GM12878 (cell line): ENCODE results near the gene P4HA2. TPM values are rescaled to one million over a fixed set of nuclear protein-coding genes. Genes with fewer than 3 reads are reported as not detected.
A peak's percentile ranks its signal among the peaks of the same experiment; 100 is the strongest.

Experiments used
- ATAC-seq: fragments of 200-7000 bp; cut with Tn5 transposase; 3 replicates; pipeline ENCODE4 v1.9.1; 2020; ENCODE audit warnings: mild to moderate bottlenecking, moderate library complexity
- BruUV-seq: library from RNA; stranded (reverse); fragments of 400-500 nt; replicated peaks from 2 replicates; lab custom pipeline; 2021; lab: Mats Ljungman, UMichigan
- CTCF ChIA-PET: fragments of 300-600 bp; sonication (Branson Sonifier 250); formaldehyde crosslinking; extraction: SDS; loops from one replicate; lab custom pipeline; 2021; ENCODE audit warnings: inconsistent platforms; lab: Yijun Ruan, JAX
- POLR2A ChIA-PET: fragments of 350-600 bp; formaldehyde crosslinking; extraction: SDS; loops from one replicate; lab custom pipeline; 2021; ENCODE audit warnings: inconsistent platforms; lab: Charles Lee
- RAD21 ChIA-PET: fragments of 300-600 bp; sonication (Branson Sonifier 250); formaldehyde crosslinking; loops from one replicate; lab custom pipeline; 2023; ENCODE audit warnings: antibody characterized with exemption; ENCODE audit not compliant: unreplicated experiment; lab: Charles Lee
- SMC1A ChIA-PET: fragments of 300-600 bp; sonication (Branson Sonifier 250); formaldehyde crosslinking; loops from one replicate; lab custom pipeline; 2023; ENCODE audit not compliant: unreplicated experiment, uncharacterized antibody; lab: Charles Lee
- DNase-seq: peaks from one replicate; pipeline ENCODE4 v3.0.0-alpha.2; 2011; ENCODE audit warnings: low read depth, low spot score
- FAIRE-seq: peaks from 3 replicates; lab custom pipeline; 2011; peaks lifted over from hg19 to GRCh38; lab: Jason Lieb, UNC
- H2AFZ ChIP-seq: 2 replicates; pipeline ENCODE4 v1.6.0; 2011; ENCODE audit warnings: low read depth, low read length, control low read depth; ENCODE audit not compliant: control insufficient read depth
- H3K27ac ChIP-seq: 2 replicates; pipeline ENCODE4 v1.5.1; 2011; ENCODE audit warnings: control low read depth; ENCODE audit not compliant: control insufficient read depth, insufficient read depth
- H3K27me3 ChIP-seq, 2 experiments: replicated peaks in 1 of 2; 2 replicates each; pipeline versions ENCODE4 v1.6.0 to v1.6.1; 2011; ENCODE audit warnings: low read length in 1 of 2; ENCODE audit not compliant: control insufficient read depth in 2 of 2, insufficient read depth in 2 of 2
- H3K36me3 ChIP-seq, 2 experiments: 2 replicates each; pipeline ENCODE4 v1.5.1; 2011; ENCODE audit warnings: low read length in 1 of 2; ENCODE audit not compliant: control insufficient read depth in 2 of 2, insufficient read depth in 2 of 2
- H3K4me1 ChIP-seq: 2 replicates; pipeline ENCODE4 v1.6.1; 2011; ENCODE audit warnings: mild to moderate bottlenecking, low read length, moderate library complexity, mixed read lengths; ENCODE audit not compliant: control insufficient read depth, insufficient read depth
- H3K4me2 ChIP-seq: 2 replicates; pipeline ENCODE4 v1.6.0; 2011; ENCODE audit warnings: control low read depth; ENCODE audit not compliant: control insufficient read depth, insufficient read depth
- H3K4me3 ChIP-seq: fragments of 200-600 bp; sonication (generic); 2 replicates; pipeline ENCODE4 v1.5.1; 2016
- H3K79me2 ChIP-seq: 2 replicates; pipeline ENCODE4 v1.6.0; 2011; ENCODE audit warnings: low read length; ENCODE audit not compliant: control insufficient read depth, insufficient read depth
- H3K9ac ChIP-seq: 2 replicates; pipeline ENCODE4 v1.8.0; 2011; ENCODE audit warnings: low read length, control low read depth, mixed read lengths; ENCODE audit not compliant: control insufficient read depth, insufficient read depth
- H3K9me3 ChIP-seq: replicated peaks from 3 replicates; pipeline ENCODE4 v1.5.1; 2011; ENCODE audit warnings: mild to moderate bottlenecking, low read length; ENCODE audit not compliant: control insufficient read depth, insufficient read depth
- H4K20me1 ChIP-seq: 2 replicates; pipeline ENCODE4 v1.6.0; 2011; ENCODE audit not compliant: control insufficient read depth, insufficient read depth
- CBX5 ChIP-seq: sonication (generic); IDR thresholded peaks from 2 replicates; pipeline ENCODE4 v1.6.1; 2016; ENCODE audit warnings: low read depth, moderate library complexity, mild to moderate bottlenecking, inconsistent platforms
- ZBTB33 ChIP-seq: fragments of 450-650 bp; IDR thresholded peaks from 2 replicates; pipeline ENCODE4 v1.6.1; 2017; ENCODE audit warnings: mild to moderate bottlenecking
- WGBS: methylation state at CpG from one replicate; pipeline ENCODE4 v1.1.6; 2016; ENCODE audit warnings: low lambda C conversion rate; ENCODE audit not compliant: insufficient replicate concordance, insufficient coverage; ENCODE audit errors: missing lambda C conversion rate; 5-methylcytosine and 5-hydroxymethylcytosine counted together
- in situ Hi-C: fragments of 300-500 bp; cut with MboI; formaldehyde crosslinking; loops from 9 replicates; pipeline ENCODE4 v1.14.3; 2018; ENCODE audit warnings: mixed read lengths
- intact Hi-C: fragments of 100-400 bp; cut with micrococcal nuclease; formaldehyde crosslinking; loops from one replicate; pipeline ENCODE4 v1.14.2; 2022; ENCODE audit not compliant: unreplicated experiment
- polyA plus RNA-seq, 11 experiments: library from polyadenylated mRNA; depleted of rRNA in 4 of 11; unstranded in 6 of 11; stranded (reverse) in 5 of 11; fragments of >200 nt; fragmentation: Nextera tagmentation in 4 of 11; fragmentation: Illumina TruSeq in 1 of 11; extraction: Ambion mirVana in 4 of 11; extraction: Trizol in 1 of 11; gene quantifications; 1 replicate in 1 of 11; 2 replicates in 10 of 11; pipeline versions ENCODE4 v1.2.1 to v1.2.3, GENCODE V29; 2011 to 2016; ENCODE audit warnings: inconsistent platforms in 2 of 11, missing spikeins in 2 of 11, low read depth in 1 of 11
- total RNA-seq, 4 experiments: library from RNA; depleted of rRNA in 3 of 4; stranded (reverse); fragments of >200 nt in 3 of 4; fragmentation: Illumina TruSeq in 1 of 4; extraction: Trizol in 1 of 4; gene quantifications; 2 replicates each; pipeline versions ENCODE4 v1.2.1 to v1.2.3, GENCODE V29; 2013 to 2021

P4HA2 gene
- total and polyA plus RNA-seq, 10 of the 15 experiments (the other 5 are each of a cell fraction or from before 2014, with no cell fraction given), result 4.7 to 10.9 (median 7.5) TPM

GRCh38 chr5:132259069-132259851, 31.6 kb upstream of the P4HA2 start:
- no peak for FAIRE-seq
- BruUV-seq, result no TSS peak
- H3K4me2 ChIP-seq, result no peak overlapping the region
- ChIA-PET SMC1A (interaction anchor here (2.7 kb wide), 1 partner anchor 21 kb away, joined by 18 read pairs; no protein-coding TSS in a partner anchor), POLR2A (interaction anchor here (1.6 to 3.7 kb wide), 2 partner anchors 9 to 34 kb away, joined by 7 to 18 read pairs; partner anchors contain the start of gene SLC22A4), RAD21 (interaction anchor here (1.3 to 4.8 kb wide), 3 partner anchors 10 to 35 kb away, joined by 4 to 35 read pairs (median 21); partner anchors contain the start of gene SLC22A4), CTCF (interaction anchor here (1.0 to 11.6 kb wide), 4 partner anchors 9 to 34 kb away, joined by 3 to 117 read pairs (median 6); partner anchors contain the start of gene SLC22A4)
- H3K27me3 ChIP-seq, result peaks cover 2 to 7% of the 10 kb centered on the region in 2 experiments
- in situ Hi-C loops (no loop called here), intact Hi-C loops (no loop called here)
- no peak for ATAC-seq
- no peaks in the 10 kb centered on the region for H3K79me2 ChIP-seq
- TF ChIP-seq CBX5 (no peak), ZBTB33 (peak; percentile 63; the same call in 1 of the 2 replicates)
- WGBS, result 81% methylated on average over 24 of the region's 24 CpGs
- no peak overlapping the region for H3K27ac ChIP-seq
- H3K4me1 ChIP-seq, result peaks cover 6% of the 10 kb centered on the region; the same call in 1 of the 2 replicates
- no peaks in the 10 kb centered on the region for H3K9me3 ChIP-seq
- H3K36me3 ChIP-seq, result no peaks in the 10 kb centered on the region
- no peak overlapping the region for H3K9ac ChIP-seq
- H2AFZ ChIP-seq, result no peak overlapping the region
- H3K4me3 ChIP-seq, result no peak overlapping the region
- no peaks in the 10 kb centered on the region for H4K20me1 ChIP-seq
- DNase-seq, result no peak
